ENCODE data around the gene C19orf38. TPM values are rescaled to one million over a fixed set of nuclear protein-coding genes. Genes with fewer than 3 reads are reported as not detected.
"Not testable (repeated sequence)": the region's sequence is repeated elsewhere in the genome, so short reads cannot be mapped to it uniquely, and the experiment has no call there.

The C19orf38 gene
- polyA plus RNA-seq, 2 of the 4 experiments (the other 2 are of a cell fraction) = 0.09 to 0.13 TPM

GRCh38 chr19:10869872-10870311, 21.7 kb downstream of the C19orf38 start:
- H3K4me3 ChIP-seq; DNase-seq (ENCODE audit: low read depth in 1 of 2, low spot score in 1 of 2); POLR2A ChIA-PET; H3K9me3 ChIP-seq; FAIRE-seq; ATAC-seq: not testable (repeated sequence)
- peak overlapping the region; percentile 80; the same call in 2 of the 3 replicates for H3K4me2 ChIP-seq
- H3K27ac ChIP-seq = peak overlapping the region; percentile 82 to 92
- CTCF ChIA-PET = interaction anchor here (1.8 kb wide), 1 partner anchor 12 kb away, joined by 5 read pairs; no protein-coding TSS in a partner anchor
- 81% methylated on average over 11 of the region's 11 CpGs for WGBS (ENCODE audit: missing lambda C conversion rate)
- peaks cover 11% of the 10 kb centered on the region; the same call in 1 of the 3 replicates for H3K4me1 ChIP-seq

GRCh38 chr19:10870501-10870954, 22.3 kb downstream of the C19orf38 start:
- peaks cover 11% of the 10 kb centered on the region; the same call in 1 of the 3 replicates for H3K4me1 ChIP-seq
- peak overlapping the region; percentile 80 for H3K4me2 ChIP-seq
- CTCF ChIA-PET = interaction anchor here (0.6 to 1.8 kb wide), 9 partner anchors 11 to 85 kb away, joined by 3 to 6 read pairs (median 5); no protein-coding TSS in a partner anchor
- H3K4me3 ChIP-seq = peak overlapping the region; percentile 50
- no peaks in the 10 kb centered on the region for H3K9me3 ChIP-seq
- TF ChIP-seq HMGXB4 (CRISPR knock-in tag; IDR thresholded peaks at IDR 0.05; ENCODE audit: borderline replicate concordance) (no peak), EHMT2 (IDR thresholded peaks at IDR 0.05; ENCODE audit: low read depth) (no peak), JUN (IDR thresholded peaks at IDR 0.05) (peak in 1 of 2 experiments; percentile 41; a peak in 2 of 5 replicates), CHD2 (IDR thresholded peaks at IDR 0.05; ENCODE audit: low read length, partially characterized antibody) (no peak), KDM1A (IDR thresholded peaks at IDR 0.05; ENCODE audit: low read depth) (no peak), PHF8 (IDR thresholded peaks at IDR 0.05; ENCODE audit: borderline replicate concordance, low read depth) (no peak), FOSB (CRISPR knock-in tag; IDR thresholded peaks at IDR 0.05) (no peak), ZNF302 (CRISPR knock-in tag; IDR thresholded peaks at IDR 0.05) (no peak), ATOH8 (CRISPR knock-in tag; IDR thresholded peaks at IDR 0.05; ENCODE audit: low read depth) (no peak), RAD21 (conservative IDR thresholded peaks at IDR 0.05 in 1 of 2, IDR thresholded peaks at IDR 0.05 in 1 of 2) (no peak), TP53 (CRISPR knock-in tag; IDR thresholded peaks at IDR 0.05) (no peak), ELK1 (IDR thresholded peaks at IDR 0.05; ENCODE audit: low read depth, low read length) (no peak), MAX (IDR thresholded peaks at IDR 0.05) (0 out of 2 replicates have a peak, but pooled peaks have one; percentile 6), POLR2A (IDR thresholded peaks at IDR 0.05; ENCODE audit: low read length) (peak; percentile 43), MYC (IDR thresholded peaks at IDR 0.05; ENCODE audit: borderline replicate concordance, low read length) (no peak), TFCP2L1 (CRISPR knock-in tag; IDR thresholded peaks at IDR 0.05) (no peak), USF2 (IDR thresholded peaks at IDR 0.05) (no peak), ZFP36 (IDR thresholded peaks at IDR 0.05; ENCODE audit: borderline replicate concordance, partially characterized antibody) (no peak), POLR2AphosphoS2 (conservative IDR thresholded peaks at IDR 0.05; ENCODE audit: low read length) (no peak), CBX2 (IDR thresholded peaks at IDR 0.05; ENCODE audit: borderline replicate concordance, low read depth) (no peak), RCOR1 (IDR thresholded peaks at IDR 0.05; ENCODE audit: low read depth, low read length) (no peak), CTCF (IDR thresholded peaks at IDR 0.05) (no peak), SREBF2 (IDR thresholded peaks at IDR 0.05) (no peak), NFE2L2 (conservative IDR thresholded peaks at IDR 0.05; ENCODE audit: low read length) (no peak)
- peak overlapping the region; percentile 82 to 92 for H3K27ac ChIP-seq
- ATAC-seq (peak in 1 of 2 experiments; percentile 51; a peak in 4 of 6 replicates), DNase-seq (ENCODE audit: low read depth in 1 of 2, low spot score in 1 of 2) (no peak), FAIRE-seq (no peak)
- 3% methylated on average over 12 of the region's 22 CpGs for WGBS (ENCODE audit: missing lambda C conversion rate)
- POLR2A ChIA-PET = no interaction called here
